NB4 (cell line): Measurements from ENCODE around the gene BPIFB2.

Experiments used
- CTCF ChIP-seq: IDR thresholded peaks from one replicate; pipeline ENCODE4 v1.5.1; 2012; ENCODE audit warnings: low read depth, low read length
- POLR2A ChIP-seq: IDR thresholded peaks from 2 replicates; pipeline ENCODE4 v1.6.1; 2011; ENCODE audit warnings: mild to moderate bottlenecking; ENCODE audit not compliant: insufficient read length; ENCODE audit errors: extremely low read depth

- TF ChIP-seq CTCF (no peak), POLR2A (no peak)
Measured at GRCh38 chr20:33042983-33043730, 35.7 kb downstream of the BPIFB2 start.
